ENCODE measurements around the gene RUSF1. TPM values are rescaled to one million over a fixed set of nuclear protein-coding genes. Genes with fewer than 3 reads are reported as not detected.
A peak's percentile ranks its signal among the peaks of the same experiment; 100 is the strongest.

Gene RUSF1
- total and polyA plus RNA-seq, 12 donors = 41.2 to 110 (median 65.3) TPM

DNA sequence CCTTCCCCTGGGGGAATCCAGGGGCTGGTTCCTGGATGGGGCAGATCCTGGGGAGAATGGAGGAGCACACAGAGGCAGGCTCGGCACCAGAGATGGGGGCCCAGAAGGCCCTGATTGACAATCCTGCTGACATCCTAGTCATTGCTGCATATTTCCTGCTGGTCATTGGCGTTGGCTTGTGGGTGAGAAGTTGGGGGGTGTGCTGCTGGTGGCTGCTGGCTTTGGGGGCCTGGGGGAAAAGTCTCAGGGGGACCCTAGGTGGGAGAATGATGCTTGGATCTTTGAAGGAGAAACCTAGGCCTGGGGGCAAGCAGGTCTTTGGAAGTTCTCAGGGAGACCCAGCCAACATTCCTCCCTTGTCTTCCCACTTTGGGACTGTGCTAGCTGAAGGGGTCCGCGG, 25.1 kb downstream of the RUSF1 start, which contains the start of gene SLC5A2:
Gene SLC5A2 (plus strand): TSS at position 43 of the 400 bp plus-strand sequence. CDS start 14 bp downstream, at position 57.
- intact Hi-C loops (cut with DNase I) = loop anchor here in 1 of 2 donors (10.0 kb wide), 1 partner anchor 232 kb away; a partner anchor contains a TSS
- no peaks in the 10 kb centered on the region for H3K36me3 ChIP-seq (replicated peaks in 1 of 2)
- 91 to 100% (median 93%) methylated on average over 2 to 4 of the region's 4 CpGs for WGBS, 4 donors
- peaks cover 2 to 14% of the 10 kb centered on the region in 2 donors for H3K4me1 ChIP-seq (replicated peaks in 1 of 2)
- TF ChIP-seq POLR2A (IDR thresholded peaks at IDR 0.05) = no peak
- TF ChIP-seq, protein P1, sequence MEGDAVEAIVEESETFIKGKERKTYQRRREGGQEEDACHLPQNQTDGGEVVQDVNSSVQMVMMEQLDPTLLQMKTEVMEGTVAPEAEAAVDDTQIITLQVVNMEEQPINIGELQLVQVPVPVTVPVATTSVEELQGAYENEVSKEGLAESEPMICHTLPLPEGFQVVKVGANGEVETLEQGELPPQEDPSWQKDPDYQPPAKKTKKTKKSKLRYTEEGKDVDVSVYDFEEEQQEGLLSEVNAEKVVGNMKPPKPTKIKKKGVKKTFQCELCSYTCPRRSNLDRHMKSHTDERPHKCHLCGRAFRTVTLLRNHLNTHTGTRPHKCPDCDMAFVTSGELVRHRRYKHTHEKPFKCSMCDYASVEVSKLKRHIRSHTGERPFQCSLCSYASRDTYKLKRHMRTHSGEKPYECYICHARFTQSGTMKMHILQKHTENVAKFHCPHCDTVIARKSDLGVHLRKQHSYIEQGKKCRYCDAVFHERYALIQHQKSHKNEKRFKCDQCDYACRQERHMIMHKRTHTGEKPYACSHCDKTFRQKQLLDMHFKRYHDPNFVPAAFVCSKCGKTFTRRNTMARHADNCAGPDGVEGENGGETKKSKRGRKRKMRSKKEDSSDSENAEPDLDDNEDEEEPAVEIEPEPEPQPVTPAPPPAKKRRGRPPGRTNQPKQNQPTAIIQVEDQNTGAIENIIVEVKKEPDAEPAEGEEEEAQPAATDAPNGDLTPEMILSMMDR (IDR thresholded peaks at IDR 0.05) = no peak
- H3K27ac ChIP-seq = no peak within 1 kb of the TSS
- H3K9me3 ChIP-seq (replicated peaks in 1 of 3) = no peaks in the 10 kb centered on the region
- H3K27me3 ChIP-seq = no peaks in the 10 kb centered on the region
- DNase-seq = no peak
- H3K4me3 ChIP-seq = no peak within 1 kb of the TSS

DNA sequence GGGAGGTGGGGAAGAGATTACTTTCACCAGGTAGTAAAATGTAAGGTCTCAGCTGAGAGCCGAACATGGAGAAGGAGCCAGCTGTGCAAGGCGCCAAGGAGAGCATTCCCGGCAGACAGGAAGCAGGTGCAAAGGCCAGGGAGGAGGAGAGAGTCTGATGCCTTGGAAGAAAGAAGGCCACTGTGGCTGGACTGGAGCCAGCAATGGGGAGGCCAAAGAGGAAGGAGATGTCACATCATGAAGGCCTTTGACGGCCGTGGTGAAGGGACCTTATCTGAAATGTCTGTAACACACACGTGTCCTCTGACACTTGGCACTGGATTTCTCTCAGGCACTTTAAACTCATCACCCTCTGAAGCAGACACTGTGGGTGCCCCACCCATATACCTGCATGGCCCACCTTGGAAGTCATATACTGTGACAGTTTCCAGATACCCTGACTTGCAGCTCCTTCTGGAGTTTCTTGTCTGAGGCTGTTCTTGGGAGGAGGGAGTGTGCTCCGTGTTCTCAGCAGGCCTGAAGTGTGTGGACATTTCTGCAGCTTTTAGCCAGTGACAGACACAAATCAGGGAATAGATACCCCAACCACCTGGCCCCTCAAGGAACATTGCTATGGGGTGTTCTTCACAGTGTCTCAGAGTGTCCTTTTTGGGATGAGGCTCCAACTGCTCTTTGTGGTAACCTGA, 27.2 kb downstream of the RUSF1 start:
- H3K27ac ChIP-seq = no peak overlapping the region
- no peaks in the 10 kb centered on the region for H3K9me3 ChIP-seq (replicated peaks in 1 of 3)
- TF ChIP-seq POLR2A (IDR thresholded peaks at IDR 0.05) = no peak
- TF ChIP-seq, protein P1 (IDR thresholded peaks at IDR 0.05) = no peak
- 24 to 40% (median 33%) methylated on average over 7 of the region's 7 CpGs for WGBS, 4 donors
- no peaks in the 10 kb centered on the region for H3K27me3 ChIP-seq
- peaks cover 0 to under 1% of the 10 kb centered on the region in 2 donors for H3K36me3 ChIP-seq (replicated peaks in 1 of 2)
- intact Hi-C loops (cut with DNase I) = loop anchor here in 1 of 2 donors (10.0 kb wide), 1 partner anchor 234 kb away; a partner anchor contains a TSS
- DNase-seq = peak in 5 of 7 donors; percentile 53 to 83 (median 68)
- peaks cover 0 to 11% of the 10 kb centered on the region in 2 donors for H3K4me1 ChIP-seq (replicated peaks in 1 of 2)
- H3K4me3 ChIP-seq = no peak overlapping the region

DNA sequence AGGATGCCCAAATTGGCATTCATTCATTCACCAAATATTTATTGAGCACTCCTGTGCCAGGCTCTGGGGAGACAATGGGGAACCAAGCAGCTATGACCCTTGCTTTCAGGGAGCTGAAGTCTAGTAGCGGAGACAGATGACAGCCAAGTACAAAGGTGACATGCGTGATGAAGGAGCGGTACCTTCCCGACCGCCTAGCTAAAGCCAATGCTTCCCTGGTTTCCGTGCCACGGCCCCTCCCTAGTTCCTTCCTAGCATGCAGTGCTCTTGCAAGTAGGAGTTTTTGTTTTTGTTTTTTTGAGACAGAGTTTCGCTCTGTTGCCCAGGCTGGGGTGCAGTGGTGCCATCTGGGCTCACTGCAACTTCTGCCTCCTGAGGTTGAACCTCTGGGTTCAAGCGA, 28.4 kb downstream of the RUSF1 start:
- Histone ChIP-seq H3K4me1 (replicated peaks in 1 of 2) (peaks cover 0 to 11% of the 10 kb centered on the region in 2 donors), H3K27me3 (no peaks in the 10 kb centered on the region), H3K36me3 (replicated peaks in 1 of 2) (peaks cover 0 to 11% of the 10 kb centered on the region in 2 donors), H3K4me3 (no peak overlapping the region), H3K27ac (no peak overlapping the region), H3K9me3 (replicated peaks in 1 of 3) (no peaks in the 10 kb centered on the region)
- no peak for TF ChIP-seq POLR2A (IDR thresholded peaks at IDR 0.05)
- TF ChIP-seq, protein P1 (IDR thresholded peaks at IDR 0.05) = no peak
- DNase-seq = no peak
- intact Hi-C loops (cut with DNase I) = loop anchor here (10.0 kb wide), 2 partner anchors 225 to 235 kb away; a partner anchor contains a TSS
- 82 to 88% (median 85%) methylated on average over 9 of the region's 9 CpGs for WGBS, 4 donors

DNA sequence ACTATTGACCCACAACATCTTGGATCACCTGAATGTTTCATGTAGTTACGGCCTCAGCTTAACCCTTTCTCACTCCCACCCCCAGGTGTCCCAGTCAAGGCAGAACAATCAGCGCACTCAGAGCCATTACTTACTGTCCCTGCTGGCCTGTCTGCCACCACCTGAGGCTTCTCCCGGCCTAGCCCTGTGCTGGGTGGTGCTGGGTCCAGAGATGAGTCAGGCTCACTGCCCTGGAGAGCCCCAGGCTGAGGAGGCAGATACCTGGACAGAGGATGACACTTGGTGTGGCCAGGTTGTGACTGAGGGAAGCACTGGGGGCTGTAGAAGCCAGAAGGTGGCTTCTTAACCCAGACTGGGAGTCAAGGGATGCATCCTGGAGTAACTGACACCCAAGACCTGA, 29.2 kb downstream of the RUSF1 start:
- H3K36me3 ChIP-seq (replicated peaks in 1 of 2) = peaks cover 0 to 17% of the 10 kb centered on the region in 2 donors
- WGBS, 4 donors = 83 to 90% (median 88%) methylated on average over 3 of the region's 3 CpGs
- H3K4me3 ChIP-seq = no peak overlapping the region
- peaks cover 0 to 11% of the 10 kb centered on the region in 2 donors for H3K4me1 ChIP-seq (replicated peaks in 1 of 2)
- TF ChIP-seq, protein P1 (IDR thresholded peaks at IDR 0.05) = no peak
- TF ChIP-seq POLR2A (IDR thresholded peaks at IDR 0.05) = no peak
- no peak for DNase-seq
- H3K27me3 ChIP-seq = no peaks in the 10 kb centered on the region
- H3K27ac ChIP-seq = no peak overlapping the region
- no peaks in the 10 kb centered on the region for H3K9me3 ChIP-seq (replicated peaks in 1 of 3)
- intact Hi-C loops (cut with DNase I) = loop anchor here in 1 of 2 donors (10.0 kb wide), 1 partner anchor 226 kb away; no protein-coding TSS in a partner anchor

All from adrenal gland (tissue), 12 donors.